ENCODE data around the gene DAPK2. TPM values are rescaled to one million over a fixed set of nuclear protein-coding genes. Genes with fewer than 3 reads are reported as not detected.

The DAPK2 gene
- total RNA-seq, 1 donor: 2.2 TPM

- Histone ChIP-seq H3K27me3 (ENCODE audit: insufficient read depth, low read length) (no peaks in the 10 kb centered on the region), H3K4me3 (ENCODE audit: low read length) (no peak overlapping the region), H3K9me3 (ENCODE audit: low read depth, low read length) (no peaks in the 10 kb centered on the region), H3K4me1 (ENCODE audit: insufficient read depth, low read length) (peaks cover 10% of the 10 kb centered on the region)
Observed at GRCh38 chr15:63922261-63922904, 123.9 kb downstream of the DAPK2 start.

- Histone ChIP-seq H3K4me3 (ENCODE audit: low read length) (no peak overlapping the region), H3K27me3 (ENCODE audit: insufficient read depth, low read length) (no peaks in the 10 kb centered on the region), H3K4me1 (ENCODE audit: insufficient read depth, low read length) (peaks cover 10% of the 10 kb centered on the region), H3K9me3 (ENCODE audit: low read depth, low read length) (no peaks in the 10 kb centered on the region)
Observed at GRCh38 chr15:63920504-63921175, 125.6 kb downstream of the DAPK2 start.

GRCh38 chr15:63918901-63919348 lies 127.4 kb downstream of the DAPK2 start:
- Histone ChIP-seq H3K4me1 (ENCODE audit: insufficient read depth, low read length) (peaks cover 10% of the 10 kb centered on the region), H3K27me3 (ENCODE audit: insufficient read depth, low read length) (no peaks in the 10 kb centered on the region), H3K4me3 (ENCODE audit: low read length) (no peak overlapping the region), H3K9me3 (ENCODE audit: low read depth, low read length) (no peaks in the 10 kb centered on the region)

- H3K9me3 ChIP-seq (ENCODE audit: low read depth, low read length): no peaks in the 10 kb centered on the region
- no peak overlapping the region for H3K4me3 ChIP-seq (ENCODE audit: low read length)
- no peaks in the 10 kb centered on the region for H3K27me3 ChIP-seq (ENCODE audit: insufficient read depth, low read length)
- H3K4me1 ChIP-seq (ENCODE audit: insufficient read depth, low read length): peaks cover 10% of the 10 kb centered on the region
Observed at GRCh38 chr15:63918317-63918672, 128.0 kb downstream of the DAPK2 start.

GRCh38 chr15:63917588-63918316 lies 128.5 kb downstream of the DAPK2 start:
- Histone ChIP-seq H3K4me1 (ENCODE audit: insufficient read depth, low read length) (peaks cover 10% of the 10 kb centered on the region), H3K9me3 (ENCODE audit: low read depth, low read length) (no peaks in the 10 kb centered on the region), H3K4me3 (ENCODE audit: low read length) (no peak overlapping the region), H3K27me3 (ENCODE audit: insufficient read depth, low read length) (no peaks in the 10 kb centered on the region)

- no peaks in the 10 kb centered on the region for H3K27me3 ChIP-seq (ENCODE audit: insufficient read depth, low read length)
- H3K4me3 ChIP-seq (ENCODE audit: low read length): no peak overlapping the region
- no peaks in the 10 kb centered on the region for H3K9me3 ChIP-seq (ENCODE audit: low read depth, low read length)
- H3K4me1 ChIP-seq (ENCODE audit: insufficient read depth, low read length): peaks cover 10% of the 10 kb centered on the region
Observed at GRCh38 chr15:63915873-63916771, 130.2 kb downstream of the DAPK2 start.

- peaks cover 5% of the 10 kb centered on the region for H3K4me1 ChIP-seq (ENCODE audit: insufficient read depth, low read length)
- no peaks in the 10 kb centered on the region for H3K27me3 ChIP-seq (ENCODE audit: insufficient read depth, low read length)
- no peaks in the 10 kb centered on the region for H3K9me3 ChIP-seq (ENCODE audit: low read depth, low read length)
- H3K4me3 ChIP-seq (ENCODE audit: low read length): no peak overlapping the region
Observed at GRCh38 chr15:63915209-63915872, 130.9 kb downstream of the DAPK2 start.

- Histone ChIP-seq H3K27me3 (ENCODE audit: insufficient read depth, low read length) (no peaks in the 10 kb centered on the region), H3K9me3 (ENCODE audit: low read depth, low read length) (no peaks in the 10 kb centered on the region), H3K4me1 (ENCODE audit: insufficient read depth, low read length) (peaks cover 5% of the 10 kb centered on the region), H3K4me3 (ENCODE audit: low read length) (no peak overlapping the region)
Observed at GRCh38 chr15:63913786-63914315, 132.4 kb downstream of the DAPK2 start.

- peaks cover 7% of the 10 kb centered on the region for H3K4me1 ChIP-seq (ENCODE audit: insufficient read depth, low read length)
- H3K27me3 ChIP-seq (ENCODE audit: insufficient read depth, low read length): no peaks in the 10 kb centered on the region
- no peak overlapping the region for H3K4me3 ChIP-seq (ENCODE audit: low read length)
- no peaks in the 10 kb centered on the region for H3K9me3 ChIP-seq (ENCODE audit: low read depth, low read length)
Observed at GRCh38 chr15:63913336-63913735, 132.9 kb downstream of the DAPK2 start.

GRCh38 chr15:63912061-63912615 lies 134.1 kb downstream of the DAPK2 start:
- H3K4me1 ChIP-seq (ENCODE audit: insufficient read depth, low read length): peaks cover 7% of the 10 kb centered on the region
- no peak overlapping the region for H3K4me3 ChIP-seq (ENCODE audit: low read length)
- H3K9me3 ChIP-seq (ENCODE audit: low read depth, low read length): no peaks in the 10 kb centered on the region
- H3K27me3 ChIP-seq (ENCODE audit: insufficient read depth, low read length): no peaks in the 10 kb centered on the region

- H3K9me3 ChIP-seq (ENCODE audit: low read depth, low read length): no peaks in the 10 kb centered on the region
Observed at GRCh38 chr15:63911160-63911559, 135.1 kb downstream of the DAPK2 start.

GRCh38 chr15:63909819-63910437 lies 136.4 kb downstream of the DAPK2 start:
- Histone ChIP-seq H3K27me3 (ENCODE audit: insufficient read depth, low read length) (no peaks in the 10 kb centered on the region), H3K9me3 (ENCODE audit: low read depth, low read length) (no peaks in the 10 kb centered on the region), H3K4me1 (ENCODE audit: insufficient read depth, low read length) (peaks cover 27% of the 10 kb centered on the region), H3K4me3 (ENCODE audit: low read length) (no peak overlapping the region)

More at GRCh38 chr15:63911160-63911559, 135.1 kb downstream of the DAPK2 start:
- no peak overlapping the region for H3K4me3 ChIP-seq (ENCODE audit: low read length)
- H3K4me1 ChIP-seq (ENCODE audit: insufficient read depth, low read length): peaks cover 15% of the 10 kb centered on the region
- no peaks in the 10 kb centered on the region for H3K27me3 ChIP-seq (ENCODE audit: insufficient read depth, low read length)

- peaks cover 31% of the 10 kb centered on the region for H3K4me1 ChIP-seq (ENCODE audit: insufficient read depth, low read length)
- no peaks in the 10 kb centered on the region for H3K27me3 ChIP-seq (ENCODE audit: insufficient read depth, low read length)
- no peak overlapping the region for H3K4me3 ChIP-seq (ENCODE audit: low read length)
- H3K9me3 ChIP-seq (ENCODE audit: low read depth, low read length): no peaks in the 10 kb centered on the region
Observed at GRCh38 chr15:63908991-63909390, 137.3 kb downstream of the DAPK2 start.

Measured in mononuclear cell (primary cell).